Measurements from ENCODE around the gene CARD14. TPM values are rescaled to one million over a fixed set of nuclear protein-coding genes. Genes with fewer than 3 reads are reported as not detected.

Gene CARD14
- total RNA-seq, 1 donor from 2014 or later: not detected

DNA sequence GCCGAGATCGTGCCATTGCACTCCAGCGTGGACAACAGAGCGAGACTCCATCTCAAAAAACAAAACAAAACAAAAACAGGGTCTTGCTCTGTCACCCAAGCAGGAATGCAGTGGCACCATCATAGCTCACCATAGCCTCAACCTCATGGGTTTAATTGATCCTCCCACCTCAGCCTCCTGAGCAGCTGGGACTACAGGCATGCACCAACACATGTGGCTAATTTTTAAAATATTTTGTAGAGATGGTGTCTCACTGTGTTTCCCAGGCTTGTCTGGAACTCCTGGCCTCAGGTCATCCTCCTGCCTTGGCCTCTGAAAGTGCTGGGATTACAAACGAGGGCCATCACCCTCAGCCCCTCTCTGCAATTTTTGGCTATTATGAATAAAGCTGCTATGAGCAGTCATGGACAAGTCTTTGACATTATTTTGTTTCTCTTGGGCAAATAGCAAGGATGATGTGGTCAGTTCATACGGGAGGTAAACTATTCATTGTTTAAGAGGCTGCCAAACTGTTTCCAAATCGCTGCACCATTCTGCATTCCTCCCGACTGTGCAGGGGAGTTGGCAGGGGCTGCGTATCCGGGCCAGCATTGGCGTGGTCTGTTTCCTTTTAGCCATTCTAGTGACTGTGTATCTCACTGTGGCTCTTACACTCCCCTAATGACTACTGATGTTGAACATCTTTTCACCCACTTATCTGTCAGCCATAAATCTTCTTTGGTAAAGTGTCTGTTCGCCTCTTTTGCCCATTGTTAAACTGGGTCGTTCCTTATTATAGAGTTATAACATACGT is 44.0 kb upstream of the CARD14 start:
- Mint-ChIP-seq H3K36me3 (ENCODE audit: insufficient read depth) (no peaks in the 10 kb centered on the region), H3K27ac (no peak overlapping the region), H3K4me3 (ENCODE audit: low read depth) (no peak overlapping the region), H3K27me3 (peaks cover 3% of the 10 kb centered on the region), H3K9me3 (ENCODE audit: low read depth) (no peaks in the 10 kb centered on the region), H3K4me1 (ENCODE audit: low read depth) (peaks cover 9% of the 10 kb centered on the region)
- DNase-seq (ENCODE audit: low spot score, unreplicated experiment): no peak
- TF ChIP-seq CTCF (IDR thresholded peaks at IDR 0.05; ENCODE audit: unreplicated experiment): no peak

DNA sequence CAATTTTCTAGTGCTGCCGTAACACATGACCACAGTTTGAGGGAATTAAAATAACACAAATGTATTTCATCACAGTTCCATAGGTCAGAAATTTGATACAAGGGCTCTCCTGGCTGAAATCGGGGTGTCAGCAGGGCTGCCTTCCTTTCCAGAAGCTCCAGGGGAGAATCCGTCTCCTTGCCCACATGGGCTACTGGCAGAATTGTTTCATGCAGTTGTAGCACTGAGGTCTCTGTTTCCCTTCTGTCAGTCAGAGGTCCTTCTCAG is 43.4 kb upstream of the CARD14 start:
- DNase-seq (ENCODE audit: low spot score, unreplicated experiment): no peak
- no peaks in the 10 kb centered on the region for H3K36me3 Mint-ChIP-seq (ENCODE audit: insufficient read depth)
- H3K9me3 Mint-ChIP-seq (ENCODE audit: low read depth): no peaks in the 10 kb centered on the region
- H3K4me3 Mint-ChIP-seq (ENCODE audit: low read depth): no peak overlapping the region
- H3K27me3 Mint-ChIP-seq: peaks cover 3% of the 10 kb centered on the region
- H3K27ac Mint-ChIP-seq: no peak overlapping the region
- H3K4me1 Mint-ChIP-seq (ENCODE audit: low read depth): peaks cover 10% of the 10 kb centered on the region
- TF ChIP-seq CTCF (IDR thresholded peaks at IDR 0.05; ENCODE audit: unreplicated experiment): no peak

GRCh38 chr17:80129006-80129565 is 40.7 kb upstream of the CARD14 start:
- H3K4me1 Mint-ChIP-seq (ENCODE audit: low read depth): peaks cover 9% of the 10 kb centered on the region
- H3K27me3 Mint-ChIP-seq: peaks cover 3% of the 10 kb centered on the region
- no peak overlapping the region for H3K27ac Mint-ChIP-seq
- no peak overlapping the region for H3K4me3 Mint-ChIP-seq (ENCODE audit: low read depth)
- H3K9me3 Mint-ChIP-seq (ENCODE audit: low read depth): no peaks in the 10 kb centered on the region
- H3K36me3 Mint-ChIP-seq (ENCODE audit: insufficient read depth): peaks cover 5% of the 10 kb centered on the region
- no peak for DNase-seq (ENCODE audit: low spot score, unreplicated experiment)
- TF ChIP-seq CTCF (IDR thresholded peaks at IDR 0.05; ENCODE audit: unreplicated experiment): no peak

DNA sequence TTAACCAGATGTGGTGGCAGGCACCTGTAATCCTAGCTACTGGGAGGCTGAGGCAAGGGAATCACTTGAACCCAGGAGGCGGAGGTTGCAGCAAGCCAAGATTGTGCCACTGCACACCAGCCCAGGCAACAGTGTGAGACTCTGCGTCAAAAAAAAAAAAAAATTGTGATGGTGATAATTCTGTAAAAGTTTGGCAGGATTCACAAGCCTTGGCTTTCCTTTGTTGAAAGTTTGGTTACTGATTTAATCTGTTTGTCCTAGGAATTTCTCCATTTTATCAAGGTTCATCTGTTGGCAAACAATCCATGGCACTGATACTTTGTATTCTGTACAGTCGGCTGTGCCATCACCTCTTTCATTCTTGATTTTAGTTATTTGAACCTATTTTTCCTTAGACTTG is 38.8 kb upstream of the CARD14 start:
- no peak for DNase-seq (ENCODE audit: low spot score, unreplicated experiment)
- H3K4me3 Mint-ChIP-seq (ENCODE audit: low read depth): no peak overlapping the region
- H3K4me1 Mint-ChIP-seq (ENCODE audit: low read depth): peaks cover 3% of the 10 kb centered on the region
- peaks cover 3% of the 10 kb centered on the region for H3K27me3 Mint-ChIP-seq
- no peaks in the 10 kb centered on the region for H3K9me3 Mint-ChIP-seq (ENCODE audit: low read depth)
- TF ChIP-seq CTCF (IDR thresholded peaks at IDR 0.05; ENCODE audit: unreplicated experiment): no peak
- peaks cover 9% of the 10 kb centered on the region for H3K36me3 Mint-ChIP-seq (ENCODE audit: insufficient read depth)
- no peak overlapping the region for H3K27ac Mint-ChIP-seq

- Mint-ChIP-seq H3K4me3 (ENCODE audit: low read depth) (no peak overlapping the region), H3K27ac (peak overlapping the region; percentile 44), H3K27me3 (no peaks in the 10 kb centered on the region), H3K4me1 (ENCODE audit: low read depth) (peaks cover 3% of the 10 kb centered on the region), H3K9me3 (ENCODE audit: low read depth) (no peaks in the 10 kb centered on the region), H3K36me3 (ENCODE audit: insufficient read depth) (peaks cover 17% of the 10 kb centered on the region)
- TF ChIP-seq CTCF (IDR thresholded peaks at IDR 0.05; ENCODE audit: unreplicated experiment): no peak
- no peak for DNase-seq (ENCODE audit: low spot score, unreplicated experiment)
These were observed 36.8 kb upstream of the CARD14 start for GRCh38 chr17:80132906-80133625.
